ENCODE results near the gene ATN1.

Gene ATN1

DNA sequence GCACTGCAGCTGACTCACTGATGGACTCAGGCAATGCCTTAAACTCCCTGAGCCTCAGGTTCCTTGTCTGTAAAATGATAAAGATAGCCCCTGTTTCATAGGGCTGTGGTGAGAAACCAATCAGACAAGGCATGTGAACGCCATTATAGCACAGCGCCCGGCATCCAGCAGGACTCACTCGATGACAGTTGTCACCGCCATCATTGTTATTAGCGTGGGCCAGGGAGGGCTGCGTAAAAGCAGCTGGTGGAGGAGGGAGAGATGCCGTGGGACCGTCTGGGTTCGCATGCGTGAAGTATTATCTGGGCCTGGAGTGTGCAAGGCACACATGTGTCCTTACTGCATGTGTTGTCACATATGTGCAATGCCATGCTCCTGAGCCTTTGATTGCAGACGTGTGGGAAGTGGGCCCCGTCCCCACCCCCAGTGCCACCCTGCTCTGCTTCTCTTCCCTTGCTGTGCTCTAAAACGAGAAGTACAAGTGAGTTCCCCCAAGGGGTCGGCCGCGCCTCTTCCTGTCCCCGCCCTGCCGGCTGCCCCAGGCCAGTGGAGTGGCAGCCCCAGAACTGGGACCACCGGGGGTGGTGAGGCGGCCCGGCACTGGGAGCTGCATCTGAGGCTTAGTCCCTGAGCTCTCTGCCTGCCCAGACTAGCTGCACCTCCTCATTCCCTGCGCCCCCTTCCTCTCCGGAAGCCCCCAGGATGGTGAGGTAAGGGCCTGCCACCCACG lies 23.2 kb downstream of the ATN1 start, which contains the start of gene PTPN6:
Gene PTPN6, plus strand, starts transcription at position 546 of the 730 bp plus-strand sequence. Its CDS starts 157 bp downstream, at position 703.
- no peaks in the 10 kb centered on the region for H3K9me3 Mint-ChIP-seq
- no peaks in the 10 kb centered on the region for H3K27me3 Mint-ChIP-seq (ENCODE audit: low read depth)
- H3K27ac Mint-ChIP-seq: peak within 1 kb of the TSS; percentile 93
- peaks cover 67% of the 10 kb centered on the region for H3K4me1 Mint-ChIP-seq (ENCODE audit: low read depth)
- H3K4me3 Mint-ChIP-seq: peak within 1 kb of the TSS; percentile 98
- no peak for DNase-seq (ENCODE audit: low spot score)
- peaks cover 49% of the 10 kb centered on the region for H3K36me3 Mint-ChIP-seq (ENCODE audit: low read depth)

DNA sequence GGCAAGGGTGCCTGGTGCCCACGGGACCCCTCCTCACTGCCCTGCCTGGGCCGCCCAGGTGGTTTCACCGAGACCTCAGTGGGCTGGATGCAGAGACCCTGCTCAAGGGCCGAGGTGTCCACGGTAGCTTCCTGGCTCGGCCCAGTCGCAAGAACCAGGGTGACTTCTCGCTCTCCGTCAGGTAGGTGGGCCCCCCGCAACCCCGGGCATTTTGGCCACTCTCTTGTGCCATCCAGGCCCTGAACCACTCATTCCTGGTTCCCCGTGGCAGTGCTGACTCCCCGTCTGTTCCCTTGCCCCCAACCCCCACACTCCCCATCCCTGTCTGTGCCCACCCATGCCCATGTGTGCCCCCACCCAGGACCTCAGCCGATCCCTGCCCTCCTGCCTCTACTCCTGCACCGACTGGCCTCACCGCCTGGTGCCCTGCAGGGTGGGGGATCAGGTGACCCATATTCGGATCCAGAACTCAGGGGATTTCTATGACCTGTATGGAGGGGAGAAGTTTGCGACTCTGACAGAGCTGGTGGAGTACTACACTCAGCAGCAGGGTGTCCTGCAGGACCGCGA lies 23.9 kb downstream of the ATN1 start:
- Mint-ChIP-seq H3K9me3 (no peaks in the 10 kb centered on the region), H3K27ac (peak overlapping the region; percentile 93), H3K27me3 (ENCODE audit: low read depth) (no peaks in the 10 kb centered on the region), H3K4me1 (ENCODE audit: low read depth) (peaks cover 69% of the 10 kb centered on the region), H3K4me3 (peak overlapping the region; percentile 98), H3K36me3 (ENCODE audit: low read depth) (peaks cover 51% of the 10 kb centered on the region)
- no peak for DNase-seq (ENCODE audit: low spot score)

DNA sequence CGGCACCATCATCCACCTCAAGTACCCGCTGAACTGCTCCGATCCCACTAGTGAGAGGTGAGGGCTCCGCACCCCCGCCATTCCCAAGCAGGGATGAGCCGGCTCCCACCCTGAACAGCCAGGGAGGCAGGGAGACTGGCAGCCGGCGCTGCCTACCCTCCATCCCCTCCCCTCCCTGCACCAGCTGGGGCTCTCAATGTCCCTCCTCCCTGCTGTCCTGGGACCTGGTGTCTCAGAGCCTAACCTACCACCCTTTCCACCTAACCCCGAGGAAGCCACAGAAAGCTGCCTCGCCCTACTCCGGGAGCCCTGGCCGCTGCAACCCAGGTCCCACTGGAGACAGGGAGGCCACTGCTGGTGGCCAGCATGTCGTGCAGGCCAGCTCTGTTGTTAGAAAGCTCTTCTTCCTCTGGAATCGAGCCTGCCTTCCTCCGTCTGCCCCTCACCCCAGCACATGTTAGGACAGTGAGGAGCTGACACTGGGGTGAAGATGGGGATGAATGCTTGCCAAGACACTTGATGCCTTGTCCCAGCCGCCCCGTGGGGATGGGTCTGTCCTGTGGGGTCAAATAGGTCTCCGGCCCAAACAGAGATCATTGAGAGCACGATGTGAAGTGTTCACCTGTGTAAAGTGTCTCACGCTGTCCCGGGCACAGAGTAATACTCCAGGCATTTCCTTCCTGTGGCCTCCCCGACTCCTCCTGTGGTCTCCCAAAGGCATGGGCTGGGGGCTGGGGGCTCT lies 24.5 kb downstream of the ATN1 start:
- Mint-ChIP-seq H3K27me3 (ENCODE audit: low read depth) (no peaks in the 10 kb centered on the region), H3K9me3 (no peaks in the 10 kb centered on the region), H3K27ac (peak overlapping the region; percentile 93), H3K36me3 (ENCODE audit: low read depth) (peaks cover 54% of the 10 kb centered on the region), H3K4me1 (ENCODE audit: low read depth) (peaks cover 69% of the 10 kb centered on the region), H3K4me3 (peak overlapping the region; percentile 98)
- no peak for DNase-seq (ENCODE audit: low spot score)

DNA sequence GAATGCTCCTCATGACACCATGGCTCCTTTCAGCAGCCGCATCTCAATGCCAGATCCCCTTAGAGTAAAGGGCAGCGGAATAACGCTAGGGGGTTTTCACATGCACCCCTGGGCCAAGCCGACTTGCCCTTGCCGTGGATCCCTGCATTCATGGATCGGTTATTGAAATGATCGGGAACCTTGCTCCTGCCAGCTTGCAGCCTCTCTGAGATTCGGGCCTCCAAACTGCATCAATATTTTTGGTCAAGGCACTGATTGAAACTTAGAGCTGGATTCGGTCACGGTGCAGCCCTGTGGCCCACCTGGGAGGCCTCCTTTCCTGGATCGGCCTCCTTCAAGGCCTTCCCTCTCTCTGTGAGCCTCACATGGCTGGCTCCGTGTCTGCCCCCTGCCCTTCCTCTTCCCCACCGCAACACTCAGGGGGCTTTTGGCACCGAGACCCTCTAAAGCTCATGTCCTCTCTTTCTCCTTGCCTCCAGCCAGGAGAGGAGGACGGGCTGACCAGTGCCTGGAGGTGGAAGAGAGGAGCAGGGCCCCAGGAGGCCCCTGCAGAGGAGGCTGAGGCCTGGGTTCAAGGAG lies 25.2 kb downstream of the ATN1 start:
- DNase-seq (ENCODE audit: low spot score): no peak
- Mint-ChIP-seq H3K9me3 (no peaks in the 10 kb centered on the region), H3K4me1 (ENCODE audit: low read depth) (peaks cover 66% of the 10 kb centered on the region), H3K27me3 (ENCODE audit: low read depth) (no peaks in the 10 kb centered on the region), H3K36me3 (ENCODE audit: low read depth) (peaks cover 57% of the 10 kb centered on the region), H3K4me3 (peak overlapping the region; percentile 98), H3K27ac (peak overlapping the region; percentile 93)

DNA sequence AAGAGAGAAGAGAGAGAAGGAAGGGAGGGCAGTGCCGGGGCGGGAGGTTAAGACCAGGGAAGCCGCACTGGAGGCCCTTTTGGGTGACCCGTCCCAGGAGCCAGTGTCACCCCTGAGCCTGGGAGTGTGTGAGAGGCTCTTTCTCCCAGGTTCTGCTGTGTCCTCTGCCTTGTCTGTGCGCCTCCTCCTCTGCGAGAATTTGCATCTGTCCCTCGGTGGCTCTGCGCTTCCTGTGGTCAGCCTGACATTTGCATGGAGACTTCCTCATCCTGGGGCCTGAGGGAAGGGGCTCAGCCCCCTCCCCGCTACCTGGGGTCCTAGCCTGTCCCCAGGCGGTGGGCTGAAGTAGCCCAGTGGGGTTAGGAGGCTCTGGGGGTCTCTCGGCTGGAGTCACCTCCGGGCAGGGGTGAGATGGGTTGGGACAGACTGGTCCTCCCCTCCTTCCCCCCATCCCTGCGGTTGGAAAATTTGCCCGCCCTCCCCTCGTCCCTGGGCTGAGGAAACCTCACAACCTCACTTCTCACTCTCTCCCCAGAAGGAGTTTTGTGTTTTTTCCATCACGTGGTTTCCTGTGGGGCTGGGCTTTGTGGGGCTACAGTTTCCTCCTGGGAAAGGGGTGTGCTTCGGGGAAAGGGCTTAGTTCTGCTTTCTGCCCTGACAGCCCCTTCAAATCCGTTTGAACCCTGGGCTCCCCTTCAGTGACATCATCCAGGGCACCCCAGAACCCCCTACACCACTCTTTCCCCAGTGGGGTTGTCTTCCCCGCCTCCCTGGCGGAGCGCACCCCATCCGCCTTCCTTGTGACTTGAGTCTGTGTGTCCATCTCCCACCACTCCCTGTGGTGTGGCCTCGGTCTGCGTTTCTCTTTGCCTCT lies 25.9 kb downstream of the ATN1 start:
- Mint-ChIP-seq H3K36me3 (ENCODE audit: low read depth) (peaks cover 64% of the 10 kb centered on the region), H3K9me3 (no peaks in the 10 kb centered on the region), H3K27ac (peak overlapping the region; percentile 93), H3K4me1 (ENCODE audit: low read depth) (peaks cover 69% of the 10 kb centered on the region), H3K4me3 (peak overlapping the region; percentile 98), H3K27me3 (ENCODE audit: low read depth) (no peaks in the 10 kb centered on the region)
- DNase-seq (ENCODE audit: low spot score): peak; percentile 84

DNA sequence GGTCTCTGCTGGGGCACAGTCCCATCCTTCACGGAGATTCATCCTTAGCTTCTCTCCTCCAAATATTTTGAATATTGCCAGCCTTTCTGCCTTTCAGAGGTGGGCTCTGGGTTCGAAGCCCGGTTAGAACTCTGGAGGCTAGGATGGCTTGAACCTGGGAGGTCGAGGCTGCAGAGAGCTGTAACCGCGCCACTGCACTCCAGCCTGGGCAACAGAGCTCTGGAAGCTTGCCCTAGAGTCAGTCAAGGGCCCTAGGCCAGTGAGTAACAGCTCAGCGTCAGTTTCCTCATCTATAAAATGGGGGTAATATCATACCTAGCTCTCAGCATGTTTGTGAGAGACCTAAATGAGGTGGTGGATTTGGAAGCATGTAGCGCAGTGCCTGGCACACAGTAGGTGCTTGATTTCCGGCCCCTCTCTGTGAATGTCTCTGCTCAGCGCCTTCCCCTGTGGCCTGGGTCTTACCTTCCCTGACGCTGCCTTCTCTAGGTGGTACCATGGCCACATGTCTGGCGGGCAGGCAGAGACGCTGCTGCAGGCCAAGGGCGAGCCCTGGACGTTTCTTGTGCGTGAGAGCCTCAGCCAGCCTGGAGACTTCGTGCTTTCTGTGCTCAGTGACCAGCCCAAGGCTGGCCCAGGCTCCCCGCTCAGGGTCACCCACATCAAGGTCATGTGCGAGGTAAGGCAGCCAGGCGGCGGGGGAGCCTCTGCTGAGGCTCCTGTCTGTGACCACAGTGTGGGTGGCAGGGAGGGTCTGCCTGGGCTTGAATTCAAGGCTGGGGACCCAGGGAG lies 26.8 kb downstream of the ATN1 start:
- Mint-ChIP-seq H3K27me3 (ENCODE audit: low read depth) (no peaks in the 10 kb centered on the region), H3K4me3 (peak overlapping the region; percentile 98), H3K4me1 (ENCODE audit: low read depth) (peaks cover 70% of the 10 kb centered on the region), H3K27ac (peak overlapping the region; percentile 93), H3K9me3 (no peaks in the 10 kb centered on the region), H3K36me3 (ENCODE audit: low read depth) (peaks cover 73% of the 10 kb centered on the region)
- DNase-seq (ENCODE audit: low spot score): no peak

DNA sequence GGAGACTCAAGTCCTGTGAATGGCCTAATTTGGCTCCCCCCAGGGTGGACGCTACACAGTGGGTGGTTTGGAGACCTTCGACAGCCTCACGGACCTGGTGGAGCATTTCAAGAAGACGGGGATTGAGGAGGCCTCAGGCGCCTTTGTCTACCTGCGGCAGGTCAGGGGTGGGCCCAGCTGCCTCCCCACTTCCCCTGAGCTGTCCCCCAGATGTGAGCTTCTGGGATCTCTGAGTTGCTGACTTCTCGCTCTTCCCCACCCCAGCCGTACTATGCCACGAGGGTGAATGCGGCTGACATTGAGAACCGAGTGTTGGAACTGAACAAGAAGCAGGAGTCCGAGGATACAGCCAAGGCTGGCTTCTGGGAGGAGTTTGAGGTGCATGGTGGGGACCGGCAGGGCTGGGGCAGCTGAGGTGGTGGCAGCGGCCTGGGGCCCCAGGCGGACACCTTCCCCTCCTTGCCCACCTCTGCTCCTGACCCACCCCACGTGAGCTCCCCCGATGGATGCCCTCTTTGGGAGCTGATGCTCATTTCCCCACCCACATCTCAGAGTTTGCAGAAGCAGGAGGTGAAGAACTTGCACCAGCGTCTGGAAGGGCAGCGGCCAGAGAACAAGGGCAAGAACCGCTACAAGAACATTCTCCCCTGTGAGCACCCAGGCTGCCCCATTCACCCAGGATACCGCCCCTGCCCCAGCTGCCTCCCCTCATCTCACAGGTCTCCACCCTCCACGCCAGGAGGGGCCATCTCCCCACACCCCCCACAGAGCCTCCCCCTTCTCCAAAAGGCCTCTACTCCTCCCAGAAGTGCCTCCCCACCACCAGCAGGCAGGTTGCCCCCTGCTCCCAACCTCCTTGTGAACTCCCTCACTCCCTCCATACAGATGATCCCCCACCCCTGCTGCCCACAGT lies 27.6 kb downstream of the ATN1 start:
- H3K27me3 Mint-ChIP-seq (ENCODE audit: low read depth): no peaks in the 10 kb centered on the region
- peak overlapping the region; percentile 93 for H3K27ac Mint-ChIP-seq
- H3K36me3 Mint-ChIP-seq (ENCODE audit: low read depth): peaks cover 78% of the 10 kb centered on the region
- H3K4me3 Mint-ChIP-seq: peak overlapping the region; percentile 98
- no peak for DNase-seq (ENCODE audit: low spot score)
- peaks cover 65% of the 10 kb centered on the region for H3K4me1 Mint-ChIP-seq (ENCODE audit: low read depth)
- no peaks in the 10 kb centered on the region for H3K9me3 Mint-ChIP-seq

DNA sequence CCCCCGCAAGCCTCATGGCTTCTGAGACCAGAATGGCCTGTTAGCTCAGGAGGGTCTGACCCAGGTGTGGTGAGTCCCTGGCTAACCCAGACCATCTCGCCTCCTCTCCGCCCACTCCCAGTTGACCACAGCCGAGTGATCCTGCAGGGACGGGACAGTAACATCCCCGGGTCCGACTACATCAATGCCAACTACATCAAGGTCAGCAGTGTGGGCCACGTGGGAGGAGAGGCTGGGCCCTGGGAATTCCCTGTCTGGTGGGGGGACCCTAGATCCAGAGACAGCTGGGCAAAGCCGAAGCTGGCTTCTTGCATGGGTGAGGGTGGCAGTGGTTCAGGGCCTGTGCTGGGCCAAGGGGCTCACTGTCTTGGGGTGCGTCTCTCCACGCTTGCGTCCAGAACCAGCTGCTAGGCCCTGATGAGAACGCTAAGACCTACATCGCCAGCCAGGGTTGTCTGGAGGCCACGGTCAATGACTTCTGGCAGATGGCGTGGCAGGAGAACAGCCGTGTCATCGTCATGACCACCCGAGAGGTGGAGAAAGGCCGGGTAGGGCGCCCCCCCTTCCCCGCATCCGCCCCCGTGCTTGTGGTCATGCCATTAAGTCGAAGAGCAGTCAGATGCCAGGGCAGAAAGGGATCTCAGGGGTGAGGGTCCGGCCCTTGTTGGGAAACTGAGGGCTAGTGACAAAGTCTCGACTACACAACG lies 28.4 kb downstream of the ATN1 start:
- H3K36me3 Mint-ChIP-seq (ENCODE audit: low read depth): peaks cover 82% of the 10 kb centered on the region

DNA sequence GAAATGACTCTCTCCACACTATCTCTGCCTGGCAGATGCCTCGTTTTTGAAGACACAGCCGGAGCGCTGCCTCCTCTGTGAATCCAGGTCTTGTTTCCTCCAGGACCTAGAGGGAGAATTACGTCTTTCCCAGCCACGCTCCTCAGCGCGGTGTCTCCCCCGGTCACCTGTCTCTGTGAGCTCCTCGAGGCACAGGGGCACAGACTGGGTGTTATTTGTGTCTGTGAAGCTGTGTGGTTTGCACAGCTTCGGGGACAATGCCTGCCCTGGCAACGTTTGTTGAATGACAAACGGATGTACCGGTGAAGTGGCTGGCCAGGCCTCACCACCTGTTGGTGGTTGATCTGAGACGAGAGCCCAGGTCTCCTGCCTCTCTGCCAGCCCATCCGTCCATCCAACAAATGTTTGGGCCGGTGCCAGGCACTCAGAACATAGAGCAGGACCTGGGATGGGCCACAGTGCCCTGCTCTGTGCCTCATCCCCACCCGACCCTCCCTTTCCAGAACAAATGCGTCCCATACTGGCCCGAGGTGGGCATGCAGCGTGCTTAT lies 29.5 kb downstream of the ATN1 start:
- Mint-ChIP-seq H3K4me1 (ENCODE audit: low read depth) (peaks cover 76% of the 10 kb centered on the region), H3K27me3 (ENCODE audit: low read depth) (no peaks in the 10 kb centered on the region), H3K27ac (peak overlapping the region; percentile 83), H3K9me3 (no peaks in the 10 kb centered on the region), H3K36me3 (ENCODE audit: low read depth) (peaks cover 85% of the 10 kb centered on the region), H3K4me3 (peak overlapping the region; percentile 59)
- no peak for DNase-seq (ENCODE audit: low spot score)

More for the DNA sequence above, 28.4 kb downstream of the ATN1 start:
- Mint-ChIP-seq H3K27me3 (ENCODE audit: low read depth) (no peaks in the 10 kb centered on the region), H3K4me1 (ENCODE audit: low read depth) (peaks cover 65% of the 10 kb centered on the region), H3K9me3 (no peaks in the 10 kb centered on the region), H3K4me3 (peak overlapping the region; percentile 59), H3K27ac (peak overlapping the region; percentile 83)
- DNase-seq (ENCODE audit: low spot score): no peak

DNA sequence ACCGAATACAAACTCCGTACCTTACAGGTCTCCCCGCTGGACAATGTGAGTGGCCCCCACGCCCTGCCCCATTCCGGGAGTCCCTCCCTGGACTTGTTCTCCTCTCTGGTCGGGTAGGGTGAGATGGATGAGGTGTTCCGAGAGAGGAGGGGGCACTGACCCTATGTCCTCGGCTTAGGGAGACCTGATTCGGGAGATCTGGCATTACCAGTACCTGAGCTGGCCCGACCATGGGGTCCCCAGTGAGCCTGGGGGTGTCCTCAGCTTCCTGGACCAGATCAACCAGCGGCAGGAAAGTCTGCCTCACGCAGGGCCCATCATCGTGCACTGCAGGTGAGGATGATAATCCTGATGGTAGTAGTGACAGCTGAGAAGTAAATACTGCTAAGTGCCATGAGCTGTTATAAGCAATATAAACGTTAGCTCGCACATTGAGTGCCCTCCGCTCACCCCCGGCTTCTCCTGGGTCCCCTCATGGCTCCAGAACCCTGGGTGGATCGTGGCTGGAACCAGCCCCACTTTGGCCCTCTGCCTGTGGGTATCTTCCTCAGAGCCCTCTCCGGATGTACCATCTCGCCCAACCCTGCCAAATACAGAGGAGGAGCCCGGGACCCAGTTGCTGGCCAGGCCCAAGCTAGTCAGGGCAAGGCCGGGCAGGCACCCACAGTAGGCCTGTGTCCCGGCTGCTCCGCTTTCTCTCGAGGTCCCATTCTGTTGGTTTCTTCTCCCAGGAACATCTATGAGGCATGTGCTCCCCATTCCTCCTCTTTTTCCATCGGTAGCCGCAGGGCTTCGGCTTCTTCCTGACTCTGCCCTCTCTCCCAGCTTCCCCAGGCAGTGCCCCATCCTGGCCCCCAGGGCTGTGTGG lies 30.2 kb downstream of the ATN1 start:
- H3K27me3 Mint-ChIP-seq (ENCODE audit: low read depth): no peaks in the 10 kb centered on the region
- H3K4me1 Mint-ChIP-seq (ENCODE audit: low read depth): peaks cover 74% of the 10 kb centered on the region
- no peaks in the 10 kb centered on the region for H3K9me3 Mint-ChIP-seq
- DNase-seq (ENCODE audit: low spot score): no peak
- peak overlapping the region; percentile 97 for H3K27ac Mint-ChIP-seq
- H3K36me3 Mint-ChIP-seq (ENCODE audit: low read depth): peaks cover 79% of the 10 kb centered on the region
- peak overlapping the region; percentile 85 for H3K4me3 Mint-ChIP-seq
